ENCODE data around the gene PDXK.

PDXK gene

DNA sequence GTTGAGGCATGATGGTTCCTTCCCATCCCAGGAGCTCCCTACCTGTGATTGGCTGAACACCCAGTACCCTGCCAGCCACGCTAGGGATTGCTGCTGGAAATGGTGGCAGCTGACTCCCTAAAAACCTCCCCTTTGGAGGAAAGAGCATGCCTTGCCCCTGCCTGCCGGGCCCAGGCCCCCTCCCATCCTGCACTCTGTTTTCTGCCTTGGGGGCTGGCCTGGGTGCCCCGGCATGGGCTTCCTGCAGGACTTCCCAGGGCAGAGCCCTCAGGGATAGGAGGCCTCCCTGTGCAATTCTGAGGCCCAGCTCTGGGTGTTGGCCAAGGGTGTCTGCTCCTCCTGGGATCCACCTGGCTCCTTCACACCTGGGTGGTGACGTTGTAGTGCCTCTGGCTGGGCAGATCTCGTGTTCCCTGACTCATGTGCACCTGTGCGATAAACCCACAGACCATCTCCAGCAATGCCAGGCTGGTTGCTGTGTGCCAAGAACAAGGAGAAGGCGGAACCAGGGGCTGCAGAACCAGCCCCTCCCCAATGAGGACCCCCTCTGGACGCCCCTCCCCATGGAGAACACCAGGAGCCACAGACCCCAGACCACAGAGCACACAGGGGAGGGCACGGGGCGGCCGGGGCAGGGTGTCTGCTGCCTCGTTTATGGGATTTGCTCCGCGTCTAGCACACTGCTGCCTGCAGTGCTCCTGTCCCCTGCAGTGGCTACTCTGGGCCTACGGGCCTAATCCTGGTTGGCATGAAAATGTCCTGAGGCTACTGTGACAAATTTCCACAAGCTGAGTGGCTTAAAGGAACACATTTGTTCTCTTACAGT, 43.6 kb downstream of the PDXK start:
- Histone ChIP-seq H3K9me3 (ENCODE audit: low read length) (peaks cover 2% of the 10 kb centered on the region), H2AFZ (ENCODE audit: low read depth, low read length) (no peak overlapping the region), H3K4me1 (ENCODE audit: insufficient read depth, low read length) (peaks cover 5% of the 10 kb centered on the region), H3K36me3 (ENCODE audit: insufficient read depth, low read length) (peaks cover 6% of the 10 kb centered on the region), H3K4me3 (ENCODE audit: low read length) (no peak overlapping the region), H3K27me3 (ENCODE audit: insufficient read depth, low read length) (no peaks in the 10 kb centered on the region)

DNA sequence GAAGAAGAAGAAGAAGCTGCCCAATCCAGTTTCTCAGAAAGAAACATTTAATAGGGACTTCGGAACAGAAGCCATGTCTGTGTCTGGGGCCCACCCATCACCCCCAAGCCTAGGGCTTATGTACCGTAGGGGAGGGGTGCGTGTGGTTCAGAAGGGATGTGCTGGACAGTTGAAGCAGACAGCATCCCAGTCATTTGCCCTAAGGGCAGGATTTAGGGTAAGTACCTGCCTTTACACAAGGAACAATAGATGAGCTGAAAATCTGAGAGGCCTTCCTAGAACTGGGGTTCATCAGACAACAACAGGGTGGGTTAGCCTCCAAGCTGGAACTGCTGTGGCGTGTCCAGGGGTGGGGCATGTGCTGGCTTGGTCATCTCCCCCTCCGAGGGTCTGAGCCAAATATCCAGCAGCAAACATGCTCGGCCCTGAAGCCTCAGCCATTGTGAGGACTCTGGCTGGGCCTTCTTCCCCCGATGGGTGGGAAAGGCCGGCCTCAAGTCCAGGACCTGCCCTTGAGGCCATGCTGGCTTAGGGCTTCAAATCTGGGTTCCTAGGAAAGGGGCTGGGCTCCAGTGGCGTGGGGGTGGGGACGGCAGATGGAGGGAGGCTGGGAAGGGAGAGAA, 45.1 kb downstream of the PDXK start:
- Histone ChIP-seq H2AFZ (ENCODE audit: low read depth, low read length) (no peak overlapping the region), H3K4me3 (ENCODE audit: low read length) (no peak overlapping the region), H3K27me3 (ENCODE audit: insufficient read depth, low read length) (no peaks in the 10 kb centered on the region), H3K4me1 (ENCODE audit: insufficient read depth, low read length) (peaks cover 20% of the 10 kb centered on the region), H3K9me3 (ENCODE audit: low read length) (peaks cover 2% of the 10 kb centered on the region), H3K36me3 (ENCODE audit: insufficient read depth, low read length) (peaks cover 2% of the 10 kb centered on the region)

DNA sequence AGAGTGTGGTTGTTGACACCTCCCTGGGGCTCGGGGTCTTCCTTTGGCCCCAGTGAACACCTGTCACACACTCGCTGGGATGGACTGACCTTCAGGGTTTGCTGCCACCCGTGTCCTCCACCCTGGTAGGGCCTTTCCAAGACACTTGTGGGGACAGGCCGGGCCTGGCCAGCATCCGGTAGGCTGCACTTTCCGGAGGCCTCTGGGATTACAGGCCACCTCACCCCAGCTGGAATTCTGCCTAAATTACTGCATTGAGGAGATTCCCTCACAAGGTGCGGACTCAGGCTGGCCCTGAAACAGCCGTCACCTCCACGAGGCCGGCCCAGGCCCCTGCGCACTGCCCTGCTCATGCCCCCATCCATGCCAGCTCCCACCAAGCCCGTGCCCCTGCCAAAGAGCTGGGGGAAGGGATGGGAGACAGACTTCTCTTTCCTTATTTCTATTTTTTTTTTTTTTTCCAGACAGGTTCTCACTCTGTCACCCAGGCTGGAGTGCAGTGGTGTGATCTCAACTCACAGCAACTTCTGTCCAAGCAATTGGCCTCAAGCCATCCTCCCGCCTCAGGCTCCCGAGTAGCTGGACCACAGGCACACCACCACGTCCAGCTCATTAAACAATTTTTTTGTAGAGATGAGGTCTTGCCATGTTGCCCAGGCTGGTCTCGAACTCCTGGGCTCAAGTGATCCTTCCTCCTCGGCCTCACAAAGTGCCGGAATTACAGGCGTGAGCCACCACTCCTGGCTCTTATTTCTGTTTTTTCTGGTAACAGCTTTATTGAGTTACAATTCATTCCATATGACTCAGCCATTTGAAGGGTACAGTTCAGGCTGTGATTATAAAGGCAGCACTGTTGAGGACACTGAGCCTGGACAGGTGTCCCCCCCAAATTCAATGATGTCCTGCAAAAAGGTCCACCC, 45.9 kb downstream of the PDXK start:
- H2AFZ ChIP-seq (ENCODE audit: low read depth, low read length): no peak overlapping the region
- H3K36me3 ChIP-seq (ENCODE audit: insufficient read depth, low read length): no peaks in the 10 kb centered on the region
- peaks cover 2% of the 10 kb centered on the region for H3K9me3 ChIP-seq (ENCODE audit: low read length)
- H3K4me1 ChIP-seq (ENCODE audit: insufficient read depth, low read length): peaks cover 20% of the 10 kb centered on the region
- H3K27me3 ChIP-seq (ENCODE audit: insufficient read depth, low read length): no peaks in the 10 kb centered on the region
- H3K4me3 ChIP-seq (ENCODE audit: low read length): no peak overlapping the region

DNA sequence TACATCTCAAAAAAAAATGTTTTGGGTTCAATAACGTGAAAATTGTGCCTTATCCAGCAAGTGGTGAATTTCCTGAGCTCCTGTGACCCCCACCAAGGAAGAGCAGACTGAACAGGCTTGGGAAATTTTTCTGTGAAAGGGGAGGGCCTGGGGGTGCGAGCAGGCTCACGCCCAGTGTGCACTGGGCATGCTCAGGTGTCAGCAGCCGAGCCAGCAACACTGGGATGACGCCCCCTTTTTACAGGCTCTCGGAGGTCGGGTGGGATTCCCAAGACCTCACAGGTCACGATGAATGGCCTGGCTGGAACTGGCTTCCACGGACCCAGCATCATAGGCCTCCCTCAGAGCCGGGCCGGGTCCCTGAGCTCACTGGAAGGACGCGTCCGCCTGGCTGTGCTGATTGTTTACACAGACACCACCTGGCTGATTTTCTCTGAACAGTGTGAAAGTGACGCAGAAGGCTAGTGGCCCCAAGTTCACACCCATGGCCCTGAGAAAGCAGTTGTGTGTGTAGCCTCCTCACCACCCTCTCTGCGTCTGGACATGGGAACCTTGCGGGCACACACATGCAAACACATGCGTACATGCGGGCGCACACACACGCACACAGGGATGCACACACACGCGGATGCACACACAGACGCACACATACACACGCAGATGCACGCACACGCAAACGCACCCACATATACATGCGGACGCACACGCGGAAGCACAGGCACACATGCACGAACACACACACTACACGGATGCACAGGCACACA, 48.0 kb downstream of the PDXK start:
- H2AFZ ChIP-seq (ENCODE audit: low read depth, low read length): no peak overlapping the region
- peaks cover 2% of the 10 kb centered on the region for H3K9me3 ChIP-seq (ENCODE audit: low read length)
- peaks cover 20% of the 10 kb centered on the region for H3K4me1 ChIP-seq (ENCODE audit: insufficient read depth, low read length)
- H3K36me3 ChIP-seq (ENCODE audit: insufficient read depth, low read length): no peaks in the 10 kb centered on the region
- no peak overlapping the region for H3K4me3 ChIP-seq (ENCODE audit: low read length)
- no peaks in the 10 kb centered on the region for H3K27me3 ChIP-seq (ENCODE audit: insufficient read depth, low read length)

DNA sequence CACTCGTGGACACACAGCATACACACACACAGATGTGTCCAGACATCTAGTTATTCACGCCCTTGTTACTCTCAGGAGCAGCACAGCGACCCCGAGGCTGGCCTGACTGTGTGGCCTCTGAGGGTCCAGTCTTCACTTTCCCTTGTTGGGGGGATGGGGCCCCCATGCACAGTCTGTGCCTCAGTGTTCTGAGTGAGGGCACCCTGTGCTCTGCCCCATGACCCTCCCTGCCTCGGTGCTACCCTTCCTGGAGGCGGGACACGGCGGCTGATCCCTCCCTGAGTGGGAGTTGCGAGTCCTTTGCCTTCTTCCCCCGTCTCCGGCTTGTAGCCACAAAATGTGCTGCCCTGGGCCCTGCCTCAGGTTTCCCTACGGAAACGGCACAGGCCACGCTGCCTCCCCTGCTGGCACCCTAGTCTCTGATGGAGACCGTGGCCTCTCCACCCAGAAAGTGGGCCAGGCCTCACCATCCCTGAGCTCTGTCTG, 48.6 kb downstream of the PDXK start:
- Histone ChIP-seq H3K9me3 (ENCODE audit: low read length) (peaks cover under 1% of the 10 kb centered on the region), H3K27me3 (ENCODE audit: insufficient read depth, low read length) (no peaks in the 10 kb centered on the region), H3K36me3 (ENCODE audit: insufficient read depth, low read length) (no peaks in the 10 kb centered on the region), H2AFZ (ENCODE audit: low read depth, low read length) (peak overlapping the region; percentile 57), H3K4me1 (ENCODE audit: insufficient read depth, low read length) (peaks cover 20% of the 10 kb centered on the region), H3K4me3 (ENCODE audit: low read length) (no peak overlapping the region)

DNA sequence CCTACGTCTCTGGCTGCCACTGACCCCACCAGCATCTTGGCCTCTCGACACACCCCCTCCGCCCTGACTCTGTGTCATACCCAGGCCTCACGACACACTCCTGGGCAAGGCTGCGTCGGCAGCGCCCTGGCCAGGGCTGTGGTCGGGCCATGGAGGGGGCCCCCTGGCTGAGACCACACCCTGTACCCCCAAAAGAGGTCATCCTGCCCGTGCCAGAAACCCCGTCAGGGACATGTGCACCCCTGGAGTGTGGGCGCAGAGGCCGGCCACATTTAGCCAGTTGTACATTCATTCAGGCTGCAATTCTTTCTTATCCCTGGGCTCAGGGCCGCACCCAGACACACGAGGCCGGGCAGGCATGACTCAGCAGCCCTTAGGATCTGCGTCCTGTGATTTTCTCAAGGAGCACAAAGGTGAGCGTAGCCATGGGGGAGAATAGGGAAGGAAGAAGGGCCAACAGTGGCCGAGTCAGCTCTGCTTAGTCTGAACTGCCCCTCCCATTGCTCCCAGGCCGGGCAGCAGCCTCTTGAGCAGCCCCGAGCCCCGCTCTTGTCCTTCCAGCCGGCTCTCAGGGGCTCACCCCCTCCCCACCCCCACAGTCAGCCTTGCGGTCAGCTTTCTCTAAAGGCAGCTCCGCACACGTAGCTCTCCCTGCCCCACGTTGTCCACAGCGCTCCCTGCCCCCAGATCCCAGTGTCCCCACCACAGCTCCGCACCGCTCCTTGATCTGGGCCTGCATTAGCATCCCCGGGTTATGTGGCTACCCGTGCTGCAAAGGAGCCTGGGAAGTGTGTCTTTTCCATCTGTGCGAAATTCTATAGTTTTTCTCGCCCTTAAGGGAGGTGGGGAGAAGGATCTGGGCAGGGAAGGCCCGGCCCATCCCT, 49.3 kb downstream of the PDXK start:
- H3K36me3 ChIP-seq (ENCODE audit: insufficient read depth, low read length): peaks cover 3% of the 10 kb centered on the region
- H3K9me3 ChIP-seq (ENCODE audit: low read length): no peaks in the 10 kb centered on the region
- no peaks in the 10 kb centered on the region for H3K27me3 ChIP-seq (ENCODE audit: insufficient read depth, low read length)
- H2AFZ ChIP-seq (ENCODE audit: low read depth, low read length): peak overlapping the region; percentile 57
- H3K4me3 ChIP-seq (ENCODE audit: low read length): no peak overlapping the region
- H3K4me1 ChIP-seq (ENCODE audit: insufficient read depth, low read length): peaks cover 20% of the 10 kb centered on the region

DNA sequence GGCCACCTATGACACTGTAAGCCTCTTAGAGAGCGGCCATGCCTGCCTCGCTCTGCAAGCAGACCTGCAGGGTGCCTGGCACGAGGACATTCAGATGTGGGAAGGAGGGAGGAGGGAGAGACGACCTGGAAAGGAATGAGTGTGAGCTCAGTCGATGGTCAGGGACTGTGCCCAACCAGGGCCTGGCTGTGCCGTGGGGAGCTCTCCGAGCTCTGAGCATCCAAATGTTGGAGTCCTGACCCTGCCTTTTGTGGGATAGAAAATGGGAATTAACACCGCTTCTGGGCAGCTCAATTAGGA, 49.9 kb downstream of the PDXK start:
- peaks cover 20% of the 10 kb centered on the region for H3K4me1 ChIP-seq (ENCODE audit: insufficient read depth, low read length)
- H3K36me3 ChIP-seq (ENCODE audit: insufficient read depth, low read length): peaks cover 7% of the 10 kb centered on the region
- H2AFZ ChIP-seq (ENCODE audit: low read depth, low read length): peak overlapping the region; percentile 57
- no peaks in the 10 kb centered on the region for H3K27me3 ChIP-seq (ENCODE audit: insufficient read depth, low read length)
- no peak overlapping the region for H3K4me3 ChIP-seq (ENCODE audit: low read length)
- H3K9me3 ChIP-seq (ENCODE audit: low read length): no peaks in the 10 kb centered on the region

DNA sequence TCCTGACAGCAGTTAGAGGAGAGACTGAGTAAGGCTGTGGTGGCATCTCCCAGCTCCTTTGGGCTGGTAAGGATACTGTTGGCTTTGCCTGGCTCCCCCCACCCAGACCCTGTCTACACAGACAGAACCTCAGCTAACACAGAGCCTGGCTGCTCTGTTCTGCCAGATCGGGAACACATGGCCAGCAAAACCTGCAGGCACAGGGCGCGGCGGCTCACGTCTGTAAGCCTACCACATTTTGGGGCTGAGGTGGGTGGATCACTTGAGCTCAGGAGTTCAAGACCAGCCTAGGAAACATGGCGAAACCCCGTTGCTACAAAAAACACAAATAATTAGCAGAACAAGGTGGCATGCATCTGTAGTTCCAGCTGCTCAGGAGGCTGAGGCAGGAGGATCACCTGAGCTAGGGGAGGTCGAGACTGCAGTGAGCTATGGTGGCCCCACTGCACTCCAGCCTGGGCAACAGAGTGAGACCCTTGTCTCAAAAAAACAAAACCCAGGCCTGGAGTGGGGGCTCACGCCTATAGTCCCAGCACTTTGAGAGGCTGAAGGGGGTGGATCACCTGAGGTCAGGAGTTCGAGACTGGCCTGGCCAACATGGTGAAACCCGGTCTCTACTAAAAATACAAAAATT, 50.5 kb downstream of the PDXK start:
- Histone ChIP-seq H3K4me3 (ENCODE audit: low read length) (no peak overlapping the region), H3K27me3 (ENCODE audit: insufficient read depth, low read length) (no peaks in the 10 kb centered on the region), H3K9me3 (ENCODE audit: low read length) (no peaks in the 10 kb centered on the region), H2AFZ (ENCODE audit: low read depth, low read length) (no peak overlapping the region), H3K4me1 (ENCODE audit: insufficient read depth, low read length) (peaks cover 20% of the 10 kb centered on the region), H3K36me3 (ENCODE audit: insufficient read depth, low read length) (peaks cover 13% of the 10 kb centered on the region)

DNA sequence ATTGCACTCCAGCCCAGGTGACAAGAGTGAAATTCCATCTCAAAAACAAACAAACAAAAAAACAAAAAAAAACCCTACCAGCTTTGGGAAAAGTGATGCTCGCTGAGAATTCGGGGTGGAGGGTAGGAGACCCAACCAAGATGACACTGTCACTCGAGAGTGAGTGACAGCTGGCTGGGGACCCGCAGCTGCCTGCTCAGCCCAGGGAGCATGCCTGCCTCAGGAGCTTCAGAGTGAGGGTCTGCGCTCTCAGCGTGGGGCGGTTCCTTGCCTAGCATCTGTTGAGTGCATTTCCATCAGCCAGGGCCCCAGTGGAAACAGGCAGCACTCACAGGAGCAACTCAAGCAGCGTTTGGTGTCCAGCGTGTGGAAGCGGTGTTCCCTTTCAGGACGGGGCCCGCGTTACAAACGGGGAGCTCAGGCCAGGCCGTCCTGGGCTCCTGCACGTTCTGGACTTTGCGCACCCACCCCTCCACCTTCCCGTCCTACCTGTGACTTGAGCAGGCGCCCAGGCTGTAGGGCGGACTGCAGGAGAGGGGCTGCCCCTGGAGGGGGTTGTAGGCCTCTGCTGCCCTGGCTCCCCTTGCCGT, 51.2 kb downstream of the PDXK start:
- Histone ChIP-seq H3K4me1 (ENCODE audit: insufficient read depth, low read length) (peaks cover 21% of the 10 kb centered on the region), H3K9me3 (ENCODE audit: low read length) (no peaks in the 10 kb centered on the region), H3K4me3 (ENCODE audit: low read length) (no peak overlapping the region), H3K27me3 (ENCODE audit: insufficient read depth, low read length) (no peaks in the 10 kb centered on the region), H2AFZ (ENCODE audit: low read depth, low read length) (no peak overlapping the region), H3K36me3 (ENCODE audit: insufficient read depth, low read length) (peaks cover 17% of the 10 kb centered on the region)

DNA sequence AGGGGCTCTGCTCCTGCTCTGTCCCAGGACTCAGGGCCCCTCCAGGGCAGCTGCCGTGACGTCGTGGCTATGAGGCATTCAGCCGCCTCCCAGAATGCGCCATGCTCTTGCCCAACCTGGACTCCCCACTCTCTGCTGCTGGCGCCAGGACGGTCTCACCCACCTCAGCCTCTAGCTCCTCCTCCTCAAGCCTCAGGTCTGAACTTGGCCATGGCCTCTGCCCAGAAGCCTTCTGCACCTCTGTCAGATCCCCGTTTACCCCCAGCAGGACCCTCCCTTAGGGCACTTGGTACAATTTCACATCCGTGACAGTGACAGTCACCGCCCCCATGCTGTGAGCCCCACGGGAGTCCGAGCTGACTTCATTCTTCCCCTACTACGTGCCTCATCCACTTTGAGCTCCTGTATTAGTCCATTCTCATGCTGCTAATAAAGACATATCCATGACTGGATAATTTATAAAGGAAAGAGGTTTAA, 52.3 kb downstream of the PDXK start:
- Histone ChIP-seq H2AFZ (ENCODE audit: low read depth, low read length) (no peak overlapping the region), H3K4me1 (ENCODE audit: insufficient read depth, low read length) (peaks cover 25% of the 10 kb centered on the region), H3K9me3 (ENCODE audit: low read length) (no peaks in the 10 kb centered on the region), H3K36me3 (ENCODE audit: insufficient read depth, low read length) (peaks cover 17% of the 10 kb centered on the region), H3K27me3 (ENCODE audit: insufficient read depth, low read length) (no peaks in the 10 kb centered on the region), H3K4me3 (ENCODE audit: low read length) (no peak overlapping the region)

DNA sequence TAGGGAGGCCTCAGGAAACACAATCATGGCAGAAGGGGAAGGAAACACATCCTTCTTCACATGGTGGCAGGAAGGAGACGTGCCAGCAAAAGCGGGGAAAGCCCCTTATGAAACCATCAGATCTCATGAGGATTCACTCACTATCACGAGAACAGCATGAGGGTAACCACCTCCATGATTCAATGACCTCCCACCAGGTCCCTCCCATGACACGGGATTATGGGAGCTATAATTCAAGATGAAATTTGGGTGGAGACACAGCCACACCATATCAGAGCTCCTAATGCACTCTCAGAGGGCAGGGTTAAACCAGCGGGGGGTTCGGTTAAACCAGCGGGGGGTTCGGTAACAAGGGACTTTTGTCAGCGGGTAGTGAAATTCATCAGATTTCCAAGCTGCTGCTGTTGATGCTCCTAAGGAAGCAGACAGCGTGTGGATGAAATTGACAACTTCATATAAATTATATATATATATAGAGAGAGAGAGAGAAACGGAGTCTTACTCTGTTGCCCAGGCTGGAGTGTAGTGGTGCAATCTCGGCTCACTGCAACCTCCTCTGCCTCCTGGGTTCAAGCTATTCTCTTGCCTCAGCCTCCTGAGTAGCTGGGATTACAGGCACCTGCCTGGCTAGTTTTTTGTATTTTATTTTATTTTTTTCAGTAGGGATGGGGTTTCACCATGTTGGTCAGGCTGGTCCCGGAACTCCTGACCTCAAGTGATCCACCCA, 52.9 kb downstream of the PDXK start:
- H3K4me3 ChIP-seq (ENCODE audit: low read length): no peak overlapping the region
- no peaks in the 10 kb centered on the region for H3K9me3 ChIP-seq (ENCODE audit: low read length)
- peaks cover 25% of the 10 kb centered on the region for H3K4me1 ChIP-seq (ENCODE audit: insufficient read depth, low read length)
- H2AFZ ChIP-seq (ENCODE audit: low read depth, low read length): no peak overlapping the region
- H3K27me3 ChIP-seq (ENCODE audit: insufficient read depth, low read length): no peaks in the 10 kb centered on the region
- H3K36me3 ChIP-seq (ENCODE audit: insufficient read depth, low read length): peaks cover 17% of the 10 kb centered on the region
